ENCODE results near the gene EDA.
A peak's percentile ranks its signal among the peaks of the same experiment; 100 is the strongest.

The EDA gene

GRCh38 chrX:70030301-70030767, 414.4 kb downstream of the EDA start:
- peak; percentile 53 for DNase-seq

GRCh38 chrX:70032792-70033191, 416.9 kb downstream of the EDA start:
- DNase-seq, result no peak

GRCh38 chrX:70033348-70034051, 417.6 kb downstream of the EDA start:
- peak; percentile 17 for DNase-seq

- DNase-seq, result no peak
Observed at GRCh38 chrX:70034646-70035045, 418.7 kb downstream of the EDA start.

GRCh38 chrX:70038515-70038914, 422.6 kb downstream of the EDA start:
- DNase-seq, result no peak

GRCh38 chrX:70038951-70039350, 423.0 kb downstream of the EDA start:
- no peak for DNase-seq

- DNase-seq, result no peak
Observed at GRCh38 chrX:70039758-70040157, 423.8 kb downstream of the EDA start.

- no peak for DNase-seq
Observed at GRCh38 chrX:70041993-70042392, 426.1 kb downstream of the EDA start.

- no peak for DNase-seq
Observed at GRCh38 chrX:70042399-70043371, 426.8 kb downstream of the EDA start.

- DNase-seq, result no peak
Observed at GRCh38 chrX:70043685-70044084, 427.8 kb downstream of the EDA start.

- no peak for DNase-seq
Observed at GRCh38 chrX:70044541-70045245, 428.8 kb downstream of the EDA start.

- no peak for DNase-seq
Observed at GRCh38 chrX:70046978-70047377, 431.1 kb downstream of the EDA start.

GRCh38 chrX:70049406-70049805, 433.5 kb downstream of the EDA start:
- no peak for DNase-seq

- DNase-seq, result no peak
Observed at GRCh38 chrX:70049925-70050324, 434.0 kb downstream of the EDA start, which contains the start of gene AWAT2. TSS of gene AWAT2 (minus strand) at chrX:70049938. CDS start at chrX:70049932, 6 bp downstream.

- no peak for DNase-seq
Observed at GRCh38 chrX:70052895-70053615, 437.1 kb downstream of the EDA start.

GRCh38 chrX:70054391-70054790, 438.5 kb downstream of the EDA start:
- no peak for DNase-seq

- no peak for DNase-seq
Observed at GRCh38 chrX:70062076-70062475, 446.2 kb downstream of the EDA start, which contains the start of gene OTUD6A. TSS of gene OTUD6A (plus strand) at chrX:70062457. CDS start at chrX:70062525, 68 bp downstream.

- DNase-seq, result no peak
Observed at GRCh38 chrX:70062961-70063550, 447.1 kb downstream of the EDA start.

GRCh38 chrX:70066646-70067045, 450.7 kb downstream of the EDA start:
- no peak for DNase-seq

- no peak for DNase-seq
Observed at GRCh38 chrX:70079297-70079696, 463.4 kb downstream of the EDA start.

- no peak for DNase-seq
Observed at GRCh38 chrX:70079870-70080269, 464.0 kb downstream of the EDA start.

- DNase-seq, result no peak
Observed at GRCh38 chrX:70082723-70083122, 466.8 kb downstream of the EDA start.

All from CD4-positive, alpha-beta T cell treated with Interleukin-6 for 4 hours (primary cell).